ENCODE results near the gene LEFTY1.
A peak's percentile ranks its signal among the peaks of the same experiment; 100 is the strongest.

LEFTY1 gene

DNA sequence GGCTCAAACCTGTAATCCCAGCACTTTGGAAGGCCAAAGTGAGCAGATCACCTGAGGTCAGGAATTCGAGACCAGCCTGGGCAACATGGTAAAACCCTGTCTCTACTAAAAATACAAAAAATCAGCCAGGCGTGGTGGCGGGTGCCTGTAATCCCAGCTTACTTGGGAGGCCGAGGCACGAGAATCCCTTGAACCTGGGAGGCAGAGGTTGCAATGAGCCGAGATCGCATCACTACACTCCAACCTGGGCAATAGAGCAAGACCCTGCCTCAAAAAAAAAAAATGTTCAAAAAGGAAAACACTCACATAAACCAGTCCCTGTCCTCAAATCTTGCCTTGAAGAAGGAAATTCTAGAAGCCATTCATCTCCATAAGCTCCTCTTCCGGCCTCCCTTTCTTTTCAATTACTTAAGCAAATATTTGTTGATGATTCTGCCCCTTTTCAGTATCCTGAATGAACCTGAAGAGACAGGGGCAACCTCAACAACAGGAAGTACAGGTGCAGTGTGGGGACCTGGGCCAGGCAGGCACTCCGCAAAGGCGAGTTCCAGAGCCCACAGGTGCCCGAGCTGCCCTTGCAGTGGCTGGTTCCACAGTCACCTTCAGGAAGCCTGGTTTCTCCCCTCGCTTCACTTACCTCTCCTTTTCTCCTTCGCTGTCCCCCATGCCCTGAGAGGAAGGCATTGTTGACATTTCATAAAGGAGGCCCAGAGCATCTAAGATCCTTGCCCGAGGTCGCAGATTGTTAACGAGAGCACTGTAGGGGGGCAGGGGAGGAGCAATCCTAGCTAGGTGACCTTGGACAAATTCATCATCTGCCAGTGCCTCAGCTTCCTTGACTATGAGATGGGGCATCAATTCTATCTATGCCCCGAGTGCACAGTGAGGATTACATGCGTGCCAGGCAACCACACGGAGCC lies 8.9 kb upstream of the LEFTY1 start:
- peaks cover 19% of the 10 kb centered on the region for H3K4me1 ChIP-seq (ENCODE audit: control insufficient read depth, low read length)
- peak overlapping the region; percentile 60 for H3K4me2 ChIP-seq (ENCODE audit: low read length)
- no peaks in the 10 kb centered on the region for H4K20me1 ChIP-seq (ENCODE audit: control insufficient read depth, insufficient read depth, low read depth, low read length)
- no peaks in the 10 kb centered on the region for H3K27me3 ChIP-seq (ENCODE audit: control insufficient read depth, low read length)
- no peaks in the 10 kb centered on the region for H3F3A ChIP-seq (ENCODE audit: control insufficient read depth, insufficient read depth)
- H3K9me3 ChIP-seq (ENCODE audit: control insufficient read depth, insufficient read depth, low read length), result no peaks in the 10 kb centered on the region
- H3K4me3 ChIP-seq (ENCODE audit: low read length), result peak overlapping the region; percentile 40
- no peaks in the 10 kb centered on the region for H3K79me2 ChIP-seq (ENCODE audit: control insufficient read depth, low read length)
- no peaks in the 10 kb centered on the region for H3K9me2 ChIP-seq (replicated peaks; ENCODE audit: control insufficient read depth, low read length)
- TF ChIP-seq, protein P1, sequence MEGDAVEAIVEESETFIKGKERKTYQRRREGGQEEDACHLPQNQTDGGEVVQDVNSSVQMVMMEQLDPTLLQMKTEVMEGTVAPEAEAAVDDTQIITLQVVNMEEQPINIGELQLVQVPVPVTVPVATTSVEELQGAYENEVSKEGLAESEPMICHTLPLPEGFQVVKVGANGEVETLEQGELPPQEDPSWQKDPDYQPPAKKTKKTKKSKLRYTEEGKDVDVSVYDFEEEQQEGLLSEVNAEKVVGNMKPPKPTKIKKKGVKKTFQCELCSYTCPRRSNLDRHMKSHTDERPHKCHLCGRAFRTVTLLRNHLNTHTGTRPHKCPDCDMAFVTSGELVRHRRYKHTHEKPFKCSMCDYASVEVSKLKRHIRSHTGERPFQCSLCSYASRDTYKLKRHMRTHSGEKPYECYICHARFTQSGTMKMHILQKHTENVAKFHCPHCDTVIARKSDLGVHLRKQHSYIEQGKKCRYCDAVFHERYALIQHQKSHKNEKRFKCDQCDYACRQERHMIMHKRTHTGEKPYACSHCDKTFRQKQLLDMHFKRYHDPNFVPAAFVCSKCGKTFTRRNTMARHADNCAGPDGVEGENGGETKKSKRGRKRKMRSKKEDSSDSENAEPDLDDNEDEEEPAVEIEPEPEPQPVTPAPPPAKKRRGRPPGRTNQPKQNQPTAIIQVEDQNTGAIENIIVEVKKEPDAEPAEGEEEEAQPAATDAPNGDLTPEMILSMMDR (IDR thresholded peaks at IDR 0.05; ENCODE audit: low read depth, low read length, poor library complexity, severe bottlenecking), result no peak
- TF ChIP-seq EZH2phosphoT487 (IDR thresholded peaks at IDR 0.05; ENCODE audit: borderline replicate concordance, low read length), result no peak
- no peaks in the 10 kb centered on the region for H3K36me3 ChIP-seq (ENCODE audit: control insufficient read depth, low read length)
- no peak overlapping the region for H3K27ac ChIP-seq (ENCODE audit: low read depth, low read length)

DNA sequence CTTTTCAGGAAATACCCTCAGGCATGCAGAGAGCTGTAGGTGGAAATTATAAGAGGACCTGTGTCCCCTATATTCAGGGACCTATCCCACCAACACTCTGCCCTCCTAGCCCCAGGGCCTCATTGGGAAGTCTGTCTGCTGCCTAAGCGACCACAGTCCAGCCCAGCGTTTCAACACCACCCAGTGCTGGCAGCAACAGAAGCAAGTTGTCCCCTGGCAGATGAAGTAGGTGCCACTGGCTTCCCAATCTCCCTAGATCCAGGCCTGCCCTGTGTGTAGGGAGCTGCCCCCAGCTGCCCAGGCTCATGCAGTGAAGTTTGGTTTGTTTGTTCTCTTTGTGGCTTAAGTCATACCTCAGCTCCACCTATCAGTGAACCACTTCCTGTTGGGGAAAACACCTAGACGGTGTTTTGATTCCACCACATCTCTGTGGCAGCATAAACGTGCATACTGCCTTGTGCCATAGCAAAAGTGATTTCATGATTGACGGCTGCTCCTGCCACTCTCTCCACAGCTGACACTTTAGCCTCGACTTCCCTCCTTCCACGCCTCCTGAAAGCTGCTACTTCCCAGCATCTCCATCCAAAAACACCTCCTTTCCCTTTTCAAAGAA lies 8.1 kb upstream of the LEFTY1 start:
- Histone ChIP-seq H3K27ac (ENCODE audit: low read depth, low read length) (no peak overlapping the region), H4K20me1 (ENCODE audit: control insufficient read depth, insufficient read depth, low read depth, low read length) (no peaks in the 10 kb centered on the region), H3K79me2 (ENCODE audit: control insufficient read depth, low read length) (no peaks in the 10 kb centered on the region), H3K9me3 (ENCODE audit: control insufficient read depth, insufficient read depth, low read length) (no peaks in the 10 kb centered on the region), H3K9me2 (replicated peaks; ENCODE audit: control insufficient read depth, low read length) (no peaks in the 10 kb centered on the region), H3K4me1 (ENCODE audit: control insufficient read depth, low read length) (peaks cover 19% of the 10 kb centered on the region), H3K36me3 (ENCODE audit: control insufficient read depth, low read length) (no peaks in the 10 kb centered on the region), H3K4me3 (ENCODE audit: low read length) (peak overlapping the region; percentile 40), H3K27me3 (ENCODE audit: control insufficient read depth, low read length) (no peaks in the 10 kb centered on the region), H3F3A (ENCODE audit: control insufficient read depth, insufficient read depth) (no peaks in the 10 kb centered on the region), H3K4me2 (ENCODE audit: low read length) (peak overlapping the region; percentile 60)
- TF ChIP-seq EZH2phosphoT487 (IDR thresholded peaks at IDR 0.05; ENCODE audit: borderline replicate concordance, low read length), result no peak
- TF ChIP-seq, protein P1 (IDR thresholded peaks at IDR 0.05; ENCODE audit: low read depth, low read length, poor library complexity, severe bottlenecking), result no peak

DNA sequence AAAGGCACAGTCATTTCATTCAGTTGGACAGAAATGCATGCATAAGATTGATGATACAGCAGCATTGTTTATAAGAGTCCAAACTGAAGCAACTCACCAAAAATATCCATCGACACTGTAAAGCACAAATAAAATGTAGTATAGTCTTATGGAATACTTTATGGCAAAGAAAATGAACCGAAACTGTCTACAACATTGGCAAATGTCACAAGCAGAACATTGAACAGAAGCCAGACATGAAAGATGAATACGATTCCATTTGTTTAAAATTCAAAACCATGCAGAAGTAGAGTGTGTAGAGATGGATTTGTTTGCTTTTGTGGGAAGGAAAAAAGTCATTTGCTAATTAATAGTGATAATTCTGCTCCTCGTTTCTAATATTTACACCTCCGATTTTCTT lies 7.5 kb upstream of the LEFTY1 start:
- H4K20me1 ChIP-seq (ENCODE audit: control insufficient read depth, insufficient read depth, low read depth, low read length), result no peaks in the 10 kb centered on the region
- H3K79me2 ChIP-seq (ENCODE audit: control insufficient read depth, low read length), result no peaks in the 10 kb centered on the region
- H3K4me3 ChIP-seq (ENCODE audit: low read length), result peak overlapping the region; percentile 40; the same call in 1 of the 2 replicates
- H3K9me3 ChIP-seq (ENCODE audit: control insufficient read depth, insufficient read depth, low read length), result no peaks in the 10 kb centered on the region
- no peak overlapping the region for H3K27ac ChIP-seq (ENCODE audit: low read depth, low read length)
- peak overlapping the region; percentile 60 for H3K4me2 ChIP-seq (ENCODE audit: low read length)
- no peaks in the 10 kb centered on the region for H3F3A ChIP-seq (ENCODE audit: control insufficient read depth, insufficient read depth)
- H3K9me2 ChIP-seq (replicated peaks; ENCODE audit: control insufficient read depth, low read length), result no peaks in the 10 kb centered on the region
- H3K27me3 ChIP-seq (ENCODE audit: control insufficient read depth, low read length), result no peaks in the 10 kb centered on the region
- TF ChIP-seq EZH2phosphoT487 (IDR thresholded peaks at IDR 0.05; ENCODE audit: borderline replicate concordance, low read length), result no peak
- TF ChIP-seq, protein P1 (IDR thresholded peaks at IDR 0.05; ENCODE audit: low read depth, low read length, poor library complexity, severe bottlenecking), result no peak
- peaks cover 19% of the 10 kb centered on the region for H3K4me1 ChIP-seq (ENCODE audit: control insufficient read depth, low read length)
- H3K36me3 ChIP-seq (ENCODE audit: control insufficient read depth, low read length), result no peaks in the 10 kb centered on the region

All from DOHH2 (cell line).